Liver (tissue), 9 donors: ENCODE data around the gene RELL1. TPM values are rescaled to one million over a fixed set of nuclear protein-coding genes. Genes with fewer than 3 reads are reported as not detected.

Experiments used
- DNase-seq: peaks from one replicate; pipeline ENCODE4 v3.0.0-alpha.2; 2017; ENCODE audit warnings: low spot score
- H3K27ac ChIP-seq, 2 donors: one replicate each; pipeline ENCODE4 v1.7.0; 2013; ENCODE audit warnings: inconsistent platforms in 2 of 2, low read length in 2 of 2, control low read depth in 1 of 2, low read depth in 1 of 2, mild to moderate bottlenecking in 1 of 2
- H3K27me3 ChIP-seq, 4 donors: one replicate each; pipeline versions ENCODE4 v1.6.1 to v1.7.0; 2013; ENCODE audit warnings: low read length in 3 of 4, inconsistent platforms in 1 of 4, mild to moderate bottlenecking in 1 of 4, moderate library complexity in 1 of 4; ENCODE audit not compliant: control insufficient read depth in 4 of 4, insufficient read depth in 4 of 4
- H3K36me3 ChIP-seq, 4 donors: one replicate each; pipeline versions ENCODE4 v1.6.1 to v1.7.0; 2013; ENCODE audit warnings: low read length in 3 of 4, mild to moderate bottlenecking in 3 of 4, low read depth in 1 of 4, moderate library complexity in 1 of 4; ENCODE audit not compliant: control insufficient read depth in 4 of 4, insufficient read depth in 3 of 4
- H3K4me1 ChIP-seq, 4 donors: one replicate each; pipeline versions ENCODE4 v1.6.1 to v1.7.0; 2013; ENCODE audit warnings: low read length in 3 of 4, mild to moderate bottlenecking in 3 of 4, moderate library complexity in 1 of 4; ENCODE audit not compliant: control insufficient read depth in 4 of 4, insufficient read depth in 4 of 4
- H3K4me3 ChIP-seq, 3 donors: one replicate each; pipeline versions ENCODE4 v1.6.1 to v1.7.0; 2013; ENCODE audit warnings: low read length in 3 of 3, control low read depth in 1 of 3, low read depth in 1 of 3, mild to moderate bottlenecking in 1 of 3
- H3K9ac ChIP-seq, 2 donors: one replicate each; pipeline ENCODE4 v1.7.0; 2013; ENCODE audit warnings: low read length in 2 of 2, mild to moderate bottlenecking in 2 of 2, moderate library complexity in 2 of 2, control low read depth in 1 of 2, low read depth in 1 of 2
- H3K9me3 ChIP-seq, 4 donors: one replicate each; pipeline versions ENCODE4 v1.6.1 to v1.7.0; 2013; ENCODE audit warnings: low read length in 3 of 4; ENCODE audit not compliant: control insufficient read depth in 4 of 4
- ATF3 ChIP-seq: IDR thresholded peaks from 2 replicates; pipeline ENCODE4 v1.6.1; 2016; ENCODE audit warnings: antibody characterized with exemption
- CTCF ChIP-seq: fragments of 150-350 bp; IDR thresholded peaks from 2 replicates; pipeline ENCODE4 v1.5.1; 2017; ENCODE audit warnings: improper control_type of control experiment, low read depth, low read length; ENCODE audit not compliant: missing input control
- EGR1 ChIP-seq, 2 donors: IDR thresholded peaks; 2 replicates each; pipeline ENCODE4 v1.6.1; 2016 to 2018; ENCODE audit warnings: antibody characterized with exemption in 2 of 2, low read depth in 2 of 2
- FOXA1 ChIP-seq: IDR thresholded peaks from 2 replicates; pipeline ENCODE4 v1.6.1; 2016; ENCODE audit warnings: antibody characterized with exemption
- GABPA ChIP-seq, 2 donors: IDR thresholded peaks in 1 of 2; conservative IDR thresholded peaks in 1 of 2; 2 replicates each; pipeline ENCODE4 v1.6.1; 2016; ENCODE audit warnings: antibody characterized with exemption in 2 of 2, mild to moderate bottlenecking in 1 of 2, moderate library complexity in 1 of 2
- HNF4A ChIP-seq, 2 donors: conservative IDR thresholded peaks; 2 replicates each; pipeline ENCODE4 v1.6.1; 2016; ENCODE audit warnings: antibody characterized with exemption in 2 of 2, mild to moderate bottlenecking in 2 of 2
- HNF4G ChIP-seq: IDR thresholded peaks from 2 replicates; pipeline ENCODE4 v1.6.1; 2016; ENCODE audit warnings: antibody characterized with exemption
- MAX ChIP-seq: IDR thresholded peaks from 2 replicates; pipeline ENCODE4 v1.6.1; 2016; ENCODE audit warnings: antibody characterized with exemption
- REST ChIP-seq: IDR thresholded peaks from 2 replicates; pipeline ENCODE4 v1.6.1; 2016; ENCODE audit warnings: antibody characterized with exemption, mild to moderate bottlenecking
- RXRA ChIP-seq, 2 donors: IDR thresholded peaks; 2 replicates each; pipeline ENCODE4 v1.6.1; 2017 to 2018; ENCODE audit warnings: antibody characterized with exemption in 2 of 2, mild to moderate bottlenecking in 1 of 2
- SP1 ChIP-seq: IDR thresholded peaks from 2 replicates; pipeline ENCODE4 v1.6.1; 2018; ENCODE audit warnings: antibody characterized with exemption, mild to moderate bottlenecking
- TAF1 ChIP-seq: conservative IDR thresholded peaks from 2 replicates; pipeline ENCODE4 v1.6.1; 2016; ENCODE audit warnings: antibody characterized with exemption, mild to moderate bottlenecking
- YY1 ChIP-seq: IDR thresholded peaks from 2 replicates; pipeline ENCODE4 v1.6.1; 2016; ENCODE audit warnings: antibody characterized with exemption, mild to moderate bottlenecking
- WGBS: extraction: QIAGEN DNeasy Blood & Tissue Kit; methylation state at CpG from one replicate; pipeline ENCODE4 v1.1.7; 2013; 5-methylcytosine and 5-hydroxymethylcytosine counted together
- polyA plus RNA-seq, 2 donors: library from polyadenylated mRNA; stranded (reverse) in 1 of 2; unstranded in 1 of 2; fragments of 200-250 nt in 1 of 2; fragments of >200 nt in 1 of 2; fragmentation: Nextera tagmentation in 1 of 2; extraction: Ambion mirVana in 1 of 2; gene quantifications; one replicate each; pipeline versions ENCODE4 v1.2.1 to v1.2.3, GENCODE V29; 2013 to 2015
- total RNA-seq, 2 donors: library from RNA; depleted of rRNA; stranded (reverse); fragments of >200 nt; gene quantifications; one replicate each; pipeline ENCODE4 v1.2.3, GENCODE V29; 2014
- donor health status: healthy.
- donor health status: healthy.
- donor health status: healthy.
- donor health status: healthy.
- donor health status: healthy.

RELL1 gene
- total and polyA plus RNA-seq, 4 donors: 1.5 to 16.8 (median 7.3) TPM

- Histone ChIP-seq H3K27ac (no peak overlapping the region), H3K27me3 (no peaks in the 10 kb centered on the region), H3K4me1 (peaks cover 0 to 22% (median 13%) of the 10 kb centered on the region in 4 donors), H3K9me3 (no peaks in the 10 kb centered on the region), H3K9ac (no peak overlapping the region), H3K4me3 (no peak overlapping the region), H3K36me3 (no peaks in the 10 kb centered on the region)
- no peak for DNase-seq
- TF ChIP-seq GABPA (IDR thresholded peaks at IDR 0.05 in 1 of 2, conservative IDR thresholded peaks at IDR 0.05 in 1 of 2) (no peak), CTCF (no peak), REST (no peak), EGR1 (IDR thresholded peaks at IDR 0.05; ENCODE audit: low read depth in 2 of 2) (no peak), RXRA (IDR thresholded peaks at IDR 0.05) (no peak), FOXA1 (no peak), HNF4G (no peak), HNF4A (conservative IDR thresholded peaks at IDR 0.05) (no peak), ATF3 (no peak)
- WGBS: 95% methylated on average over 9 of the region's 9 CpGs
These were observed 1.5 kb upstream of the RELL1 start for GRCh38 chr4:37687681-37688080.

GRCh38 chr4:37687194-37687562, 1.0 kb upstream of the RELL1 start:
- H3K27me3 ChIP-seq: no peaks in the 10 kb centered on the region
- no peak for TF ChIP-seq YY1
- TF ChIP-seq TAF1: no peak
- no peak for TF ChIP-seq REST
- no peak for TF ChIP-seq CTCF
- no peak for TF ChIP-seq RXRA (IDR thresholded peaks at IDR 0.05)
- TF ChIP-seq MAX: no peak
- no peak for TF ChIP-seq EGR1 (IDR thresholded peaks at IDR 0.05; ENCODE audit: low read depth in 2 of 2)
- TF ChIP-seq SP1: no peak
- H3K4me3 ChIP-seq: peak overlapping the region in 2 of 3 donors; percentile 51 to 68
- DNase-seq: no peak
- WGBS: 52% methylated on average over 9 of the region's 9 CpGs
- H3K9ac ChIP-seq: peak overlapping the region in 1 of 2 donors; percentile 39
- H3K36me3 ChIP-seq: no peaks in the 10 kb centered on the region
- H3K9me3 ChIP-seq: no peaks in the 10 kb centered on the region
- peaks cover 0 to 24% (median 15%) of the 10 kb centered on the region in 4 donors for H3K4me1 ChIP-seq
- peak overlapping the region; percentile 64 to 81 for H3K27ac ChIP-seq
